ENCODE data around the gene HACL1.

HACL1 gene

GRCh38 chr3:15649858-15650257 is 48.5 kb upstream of the HACL1 start:
- Histone ChIP-seq H3K4me1 (ENCODE audit: control insufficient read depth, insufficient read depth, low read length) (no peaks in the 10 kb centered on the region), H3K27ac (ENCODE audit: extremely low read depth, low read depth, low read length) (no peak overlapping the region), H3K9me3 (ENCODE audit: control insufficient read depth, insufficient read depth, low read depth, low read length) (no peaks in the 10 kb centered on the region), H3K36me3 (ENCODE audit: control insufficient read depth in 2 of 2, insufficient read depth in 1 of 2, low read length in 2 of 2) (no peaks in the 10 kb centered on the region), H3K4me3 (ENCODE audit: low read depth, low read length) (no peak overlapping the region)
- TF ChIP-seq ATF2 (tag by site-specific recombination; IDR thresholded peaks at IDR 0.05; ENCODE audit: low read depth) = no peak
- TF ChIP-seq SETDB1 (IDR thresholded peaks at IDR 0.05; ENCODE audit: insufficient read length, low read length) = no peak
- no peak for TF ChIP-seq TRIM28 (IDR thresholded peaks at IDR 0.05; ENCODE audit: borderline replicate concordance, low read length)
- TF ChIP-seq KLF7 (tag by site-specific recombination; IDR thresholded peaks at IDR 0.05; ENCODE audit: borderline replicate concordance) = no peak
- no peak for TF ChIP-seq TCF7L2 (IDR thresholded peaks at IDR 0.05; ENCODE audit: borderline replicate concordance, low read depth, low read length)
- no peak for TF ChIP-seq ZNF24 (tag by site-specific recombination; IDR thresholded peaks at IDR 0.05)
- no peak for TF ChIP-seq HOXC10 (CRISPR knock-in tag; IDR thresholded peaks at IDR 0.05)
- TF ChIP-seq ZNF280D (tag by site-specific recombination; IDR thresholded peaks at IDR 0.05) = no peak
- no peak for TF ChIP-seq ZNF148 (tag by site-specific recombination; IDR thresholded peaks at IDR 0.05; ENCODE audit: borderline replicate concordance)
- no peak for TF ChIP-seq ZNF416 (tag by site-specific recombination; IDR thresholded peaks at IDR 0.05)
- TF ChIP-seq MEIS1 (CRISPR knock-in tag; IDR thresholded peaks at IDR 0.05; ENCODE audit: borderline replicate concordance) = no peak
- no peak for TF ChIP-seq ZNF146 (tag by site-specific recombination; IDR thresholded peaks at IDR 0.05)
- POLR2A ChIA-PET = no interaction called here
- CTCF ChIA-PET = interaction anchor here (1.1 kb wide), 1 partner anchor 110 kb away, joined by 3 read pairs; no protein-coding TSS in a partner anchor

- Histone ChIP-seq H3K36me3 (ENCODE audit: control insufficient read depth in 2 of 2, insufficient read depth in 1 of 2, low read length in 2 of 2) (peaks cover 0 to 3% of the 10 kb centered on the region in 2 experiments; a peak in 1 of 3 replicates), H3K27ac (ENCODE audit: extremely low read depth, low read depth, low read length) (no peak overlapping the region), H3K9me3 (ENCODE audit: control insufficient read depth, insufficient read depth, low read depth, low read length) (no peaks in the 10 kb centered on the region), H3K4me1 (ENCODE audit: control insufficient read depth, insufficient read depth, low read length) (no peaks in the 10 kb centered on the region), H3K4me3 (ENCODE audit: low read depth, low read length) (no peak overlapping the region)
- TF ChIP-seq PRDM6 (tag by site-specific recombination; IDR thresholded peaks at IDR 0.05) (no peak), ZNF223 (tag by site-specific recombination; IDR thresholded peaks at IDR 0.05) (no peak), SCRT1 (tag by site-specific recombination; IDR thresholded peaks at IDR 0.05; ENCODE audit: borderline replicate concordance) (no peak), ZBTB17 (tag by site-specific recombination; IDR thresholded peaks at IDR 0.05) (no peak), TCF7L2 (IDR thresholded peaks at IDR 0.05; ENCODE audit: borderline replicate concordance, low read depth, low read length) (no peak), ZNF518A (tag by site-specific recombination; conservative IDR thresholded peaks at IDR 0.05; ENCODE audit: low read depth) (no peak)
- POLR2A ChIA-PET = no interaction called here
- CTCF ChIA-PET = no interaction called here
Observed at GRCh38 chr3:15649341-15649740, 48.0 kb upstream of the HACL1 start.

Measured in HEK293 (cell line).